Lung (tissue), 12 donors: Measurements from ENCODE around the gene NOP56. TPM values are rescaled to one million over a fixed set of nuclear protein-coding genes. Genes with fewer than 3 reads are reported as not detected.

Experiments
- ATAC-seq: fragments of 200-7000 bp; cut with Tn5 transposase; one replicate; pipeline ENCODE4 v1.9.1; 2020; ENCODE audit warnings: moderate number of reproducible peaks; ENCODE audit not compliant: insufficient read depth, low FRiP score
- DNase-seq, 3 donors: peaks; one replicate each; pipeline ENCODE4 v3.0.0-alpha.2; 2013 to 2017
- H3K27ac ChIP-seq, 2 donors: one replicate each; pipeline ENCODE4 v1.5.1; 2013; ENCODE audit warnings: mild to moderate bottlenecking in 2 of 2, moderate library complexity in 2 of 2, control low read depth in 1 of 2, inconsistent platforms in 1 of 2, low read depth in 1 of 2, low read length in 1 of 2
- H3K27me3 ChIP-seq, 3 donors: one replicate each; pipeline ENCODE4 v1.5.1; 2013; ENCODE audit warnings: low read length in 2 of 3; ENCODE audit not compliant: control insufficient read depth in 3 of 3, insufficient read depth in 3 of 3
- H3K36me3 ChIP-seq, 4 donors: one replicate each; pipeline ENCODE4 v1.5.1; 2013; ENCODE audit warnings: low read length in 4 of 4, mild to moderate bottlenecking in 1 of 4, moderate library complexity in 1 of 4; ENCODE audit not compliant: control insufficient read depth in 4 of 4, insufficient read depth in 4 of 4
- H3K4me1 ChIP-seq, 5 donors: one replicate each; pipeline ENCODE4 v1.5.1; 2013; ENCODE audit warnings: low read length in 5 of 5, mild to moderate bottlenecking in 2 of 5, moderate library complexity in 1 of 5; ENCODE audit not compliant: control insufficient read depth in 5 of 5, insufficient read depth in 5 of 5
- H3K4me3 ChIP-seq: one replicate; pipeline ENCODE4 v1.5.1; 2013; ENCODE audit warnings: mild to moderate bottlenecking, control low read depth, moderate library complexity
- H3K9ac ChIP-seq, 2 donors: one replicate each; pipeline ENCODE4 v1.5.1; 2013; ENCODE audit warnings: low read length in 2 of 2, control low read depth in 1 of 2; ENCODE audit not compliant: insufficient read depth in 1 of 2
- H3K9me3 ChIP-seq, 4 donors: one replicate each; pipeline ENCODE4 v1.5.1; 2013; ENCODE audit warnings: low read length in 3 of 4, mild to moderate bottlenecking in 1 of 4, moderate library complexity in 1 of 4; ENCODE audit not compliant: control insufficient read depth in 4 of 4, insufficient read depth in 3 of 4
- WGBS, 2 donors: extraction: QIAGEN DNeasy Blood & Tissue Kit; methylation state at CpG; one replicate each; pipeline ENCODE4 v1.1.7; 2013; 5-methylcytosine and 5-hydroxymethylcytosine counted together
- polyA plus RNA-seq, 2 donors: library from polyadenylated mRNA; stranded (reverse); fragments of 200-250 nt; gene quantifications; one replicate each; pipeline ENCODE4 v1.2.1, GENCODE V29; 2013
- total RNA-seq, 2 donors: library from RNA; depleted of rRNA in 1 of 2; stranded (reverse); fragments of >200 nt in 1 of 2; gene quantifications; one replicate each; pipeline ENCODE4 v1.2.1, GENCODE V29; 2014 to 2021
- TF ChIP-seq, protein P1 (sequence below): IDR thresholded peaks from 2 replicates; pipeline ENCODE4 v1.5.1; 2012; ENCODE audit warnings: mild to moderate bottlenecking; ENCODE audit errors: control extremely low read depth, extremely low read depth
- donor health status: control.
- donor health status: control.
- donor health status: Bipolar disorder and iron deficiency.
- donor health status: healthy.
- donor health status: DM: yes; HTN: yes; CAD: no.

NOP56 gene
- total and polyA plus RNA-seq, 4 donors, result 73.3 to 138 (median 112) TPM

- Histone ChIP-seq H3K27me3 (peaks cover 0 to 4% (median 0%) of the 10 kb centered on the region in 3 donors), H3K27ac (no peak overlapping the region), H3K9me3 (peaks cover 0 to 6% (median 0%) of the 10 kb centered on the region in 4 donors), H3K4me3 (no peak overlapping the region), H3K36me3 (no peaks in the 10 kb centered on the region), H3K9ac (no peak overlapping the region), H3K4me1 (no peaks in the 10 kb centered on the region)
- DNase-seq (no peak), ATAC-seq (no peak)
- 78% methylated on average over 9 of the region's 9 CpGs for WGBS, 2 donors
- TF ChIP-seq, protein P1, sequence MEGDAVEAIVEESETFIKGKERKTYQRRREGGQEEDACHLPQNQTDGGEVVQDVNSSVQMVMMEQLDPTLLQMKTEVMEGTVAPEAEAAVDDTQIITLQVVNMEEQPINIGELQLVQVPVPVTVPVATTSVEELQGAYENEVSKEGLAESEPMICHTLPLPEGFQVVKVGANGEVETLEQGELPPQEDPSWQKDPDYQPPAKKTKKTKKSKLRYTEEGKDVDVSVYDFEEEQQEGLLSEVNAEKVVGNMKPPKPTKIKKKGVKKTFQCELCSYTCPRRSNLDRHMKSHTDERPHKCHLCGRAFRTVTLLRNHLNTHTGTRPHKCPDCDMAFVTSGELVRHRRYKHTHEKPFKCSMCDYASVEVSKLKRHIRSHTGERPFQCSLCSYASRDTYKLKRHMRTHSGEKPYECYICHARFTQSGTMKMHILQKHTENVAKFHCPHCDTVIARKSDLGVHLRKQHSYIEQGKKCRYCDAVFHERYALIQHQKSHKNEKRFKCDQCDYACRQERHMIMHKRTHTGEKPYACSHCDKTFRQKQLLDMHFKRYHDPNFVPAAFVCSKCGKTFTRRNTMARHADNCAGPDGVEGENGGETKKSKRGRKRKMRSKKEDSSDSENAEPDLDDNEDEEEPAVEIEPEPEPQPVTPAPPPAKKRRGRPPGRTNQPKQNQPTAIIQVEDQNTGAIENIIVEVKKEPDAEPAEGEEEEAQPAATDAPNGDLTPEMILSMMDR, result no peak
Measured at GRCh38 chr20:2616634-2617033, 35.8 kb upstream of the NOP56 start.

GRCh38 chr20:2617099-2617714, 35.2 kb upstream of the NOP56 start:
- TF ChIP-seq, protein P1, result no peak
- H3K27ac ChIP-seq, result no peak overlapping the region
- ATAC-seq (no peak), DNase-seq (no peak)
- H3K36me3 ChIP-seq, result no peaks in the 10 kb centered on the region
- H3K27me3 ChIP-seq, result peaks cover 0 to 4% (median 0%) of the 10 kb centered on the region in 3 donors
- H3K4me3 ChIP-seq, result no peak overlapping the region
- WGBS, 2 donors, result 84 to 85% methylated on average over 16 of the region's 16 CpGs
- peaks cover 0 to 6% (median 0%) of the 10 kb centered on the region in 4 donors for H3K9me3 ChIP-seq
- no peak overlapping the region for H3K9ac ChIP-seq
- H3K4me1 ChIP-seq, result no peaks in the 10 kb centered on the region

- H3K36me3 ChIP-seq, result no peaks in the 10 kb centered on the region
- no peak overlapping the region for H3K4me3 ChIP-seq
- H3K9ac ChIP-seq, result no peak overlapping the region
- no peaks in the 10 kb centered on the region for H3K27me3 ChIP-seq
- ATAC-seq (no peak), DNase-seq (no peak)
- no peaks in the 10 kb centered on the region for H3K4me1 ChIP-seq
- TF ChIP-seq, protein P1, result no peak
- H3K27ac ChIP-seq, result no peak overlapping the region
- 79 to 84% methylated on average over 6 of the region's 6 CpGs for WGBS, 2 donors
- peaks cover 0 to 6% (median 0%) of the 10 kb centered on the region in 4 donors for H3K9me3 ChIP-seq
Measured at GRCh38 chr20:2618815-2619214, 33.6 kb upstream of the NOP56 start.

DNA sequence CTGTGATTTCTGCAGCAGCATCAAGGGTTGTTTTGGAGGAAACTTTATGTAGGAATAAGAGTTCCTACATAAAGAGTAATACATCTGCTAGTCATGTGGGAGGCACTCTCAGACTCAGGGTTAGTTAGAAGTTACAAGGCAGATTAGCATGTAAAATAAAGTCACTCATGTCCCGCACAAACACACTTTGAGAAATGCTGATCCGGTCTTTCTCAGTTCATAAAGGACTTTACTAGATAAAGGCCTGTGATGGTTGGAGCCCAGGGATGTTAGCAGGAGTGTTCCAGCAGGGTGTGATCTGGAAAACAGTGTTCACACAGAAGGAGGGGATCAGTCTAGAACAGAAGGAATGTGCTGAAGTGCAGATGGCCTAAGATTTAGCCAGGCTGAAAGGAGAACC, 33.1 kb upstream of the NOP56 start:
- no peak overlapping the region for H3K9ac ChIP-seq
- H3K27ac ChIP-seq, result no peak overlapping the region
- no peaks in the 10 kb centered on the region for H3K4me1 ChIP-seq
- H3K27me3 ChIP-seq, result no peaks in the 10 kb centered on the region
- ATAC-seq (no peak), DNase-seq (no peak)
- TF ChIP-seq, protein P1, result no peak
- no peak overlapping the region for H3K4me3 ChIP-seq
- peaks cover 0 to 6% (median 0%) of the 10 kb centered on the region in 4 donors for H3K9me3 ChIP-seq
- no peaks in the 10 kb centered on the region for H3K36me3 ChIP-seq
- 67 to 71% methylated on average over 2 of the region's 2 CpGs for WGBS, 2 donors
